SK-N-SH treated with all-trans-retinoic acid at 6 μM for 48 hours (cell line): ENCODE data around the gene P2RY6.

ENCODE experiments used
- ATAC-seq: fragments of 200-7000 bp; cut with Tn5 transposase; 3 replicates; pipeline ENCODE4 v1.9.1; 2020; ENCODE audit warnings: mild to moderate bottlenecking, moderate library complexity
- ARNTL ChIP-seq: fragments of 450-650 bp; formaldehyde crosslinking; IDR thresholded peaks from 2 replicates; pipeline ENCODE4 v1.5.0; 2020; ENCODE audit warnings: low read depth, mild to moderate bottlenecking, moderate library complexity, borderline replicate concordance
- BACH2 ChIP-seq: fragments of 250-450 bp; sonication (Bioruptor Pico); IDR thresholded peaks from 2 replicates; pipeline ENCODE4 v1.9.0; 2021; ENCODE audit warnings: mild to moderate bottlenecking, borderline replicate concordance
- CSDC2 ChIP-seq: fragments of 250-450 bp; sonication (Bioruptor Pico); IDR thresholded peaks from 2 replicates; pipeline ENCODE4 v1.5.0; 2020; ENCODE audit warnings: mild to moderate bottlenecking, moderate library complexity
- ESRRG ChIP-seq: fragments of 250-450 bp; sonication (Bioruptor Pico); IDR thresholded peaks from 2 replicates; pipeline ENCODE4 v1.6.1; 2021; ENCODE audit warnings: mild to moderate bottlenecking
- GLIS3 ChIP-seq: fragments of 250-450 bp; sonication (Bioruptor Pico); IDR thresholded peaks from 2 replicates; pipeline ENCODE4 v1.5.0; 2020; ENCODE audit warnings: mild to moderate bottlenecking, moderate library complexity
- ISL1 ChIP-seq: fragments of 250-450 bp; sonication (Bioruptor Pico); IDR thresholded peaks from 2 replicates; pipeline ENCODE4 v2.1.2; 2022; ENCODE audit warnings: mild to moderate bottlenecking, moderate library complexity
- OSR1 ChIP-seq: fragments of 250-450 bp; sonication (Bioruptor Pico); IDR thresholded peaks from 2 replicates; pipeline ENCODE4 v1.8.0; 2022; ENCODE audit warnings: moderate library complexity, mild to moderate bottlenecking, inconsistent platforms
- PPARA ChIP-seq: fragments of 250-450 bp; sonication (Bioruptor Pico); IDR thresholded peaks from 2 replicates; pipeline ENCODE4 v1.5.0; 2020; ENCODE audit warnings: mild to moderate bottlenecking, borderline replicate concordance
- SNAI2 ChIP-seq: fragments of 250-450 bp; sonication (Bioruptor Pico); IDR thresholded peaks from 2 replicates; pipeline ENCODE4 v1.5.0; 2020; ENCODE audit warnings: mild to moderate bottlenecking, moderate library complexity
- TCF4 ChIP-seq: fragments of 250-450 bp; sonication (Bioruptor Pico); IDR thresholded peaks from 2 replicates; pipeline ENCODE4 v1.8.0; 2021; ENCODE audit warnings: mild to moderate bottlenecking, moderate library complexity, borderline replicate concordance
- ZFP3 ChIP-seq: fragments of 250-450 bp; sonication (Bioruptor Pico); IDR thresholded peaks from 2 replicates; pipeline ENCODE4 v1.5.0; 2020; ENCODE audit warnings: mild to moderate bottlenecking, moderate library complexity
- ZFP30 ChIP-seq: fragments of 450-650 bp; formaldehyde crosslinking; IDR thresholded peaks from 2 replicates; pipeline ENCODE4 v1.5.0; 2022; ENCODE audit warnings: mild to moderate bottlenecking, moderate library complexity
- ZNF565 ChIP-seq: fragments of 450-650 bp; formaldehyde crosslinking; conservative IDR thresholded peaks from 2 replicates; pipeline ENCODE4 v1.5.0; 2020; ENCODE audit warnings: low read depth, mild to moderate bottlenecking, moderate library complexity
- ZNF70 ChIP-seq: fragments of 450-650 bp; formaldehyde crosslinking; IDR thresholded peaks from 2 replicates; pipeline ENCODE4 v1.5.0; 2020; ENCODE audit warnings: mild to moderate bottlenecking, moderate library complexity
- ZNF8 ChIP-seq: fragments of 450-650 bp; formaldehyde crosslinking; IDR thresholded peaks from 2 replicates; pipeline ENCODE4 v1.5.0; 2020; ENCODE audit warnings: mild to moderate bottlenecking, moderate library complexity
- TF ChIP-seq, protein P1 (sequence below): fragments of 250-450 bp; sonication (Bioruptor Pico); IDR thresholded peaks from 2 replicates; pipeline ENCODE4 v1.5.1; 2020; ENCODE audit warnings: low read depth, mild to moderate bottlenecking, moderate library complexity
- TF ChIP-seq, protein P2 (sequence below): fragments of 250-450 bp; sonication (Bioruptor Pico); IDR thresholded peaks from 2 replicates; pipeline ENCODE4 v1.5.0; 2020; ENCODE audit warnings: mild to moderate bottlenecking, moderate library complexity
- TF ChIP-seq, protein P3 (sequence below): fragments of 250-450 bp; sonication (Bioruptor Pico); IDR thresholded peaks from 2 replicates; pipeline ENCODE4 v1.5.1; 2021; ENCODE audit warnings: mild to moderate bottlenecking, moderate library complexity
- TF ChIP-seq, protein P4 (sequence below): fragments of 250-450 bp; sonication (Bioruptor Pico); IDR thresholded peaks from 2 replicates; pipeline ENCODE4 v1.8.0; 2020; ENCODE audit warnings: mild to moderate bottlenecking, moderate library complexity, borderline replicate concordance

P2RY6 gene

DNA sequence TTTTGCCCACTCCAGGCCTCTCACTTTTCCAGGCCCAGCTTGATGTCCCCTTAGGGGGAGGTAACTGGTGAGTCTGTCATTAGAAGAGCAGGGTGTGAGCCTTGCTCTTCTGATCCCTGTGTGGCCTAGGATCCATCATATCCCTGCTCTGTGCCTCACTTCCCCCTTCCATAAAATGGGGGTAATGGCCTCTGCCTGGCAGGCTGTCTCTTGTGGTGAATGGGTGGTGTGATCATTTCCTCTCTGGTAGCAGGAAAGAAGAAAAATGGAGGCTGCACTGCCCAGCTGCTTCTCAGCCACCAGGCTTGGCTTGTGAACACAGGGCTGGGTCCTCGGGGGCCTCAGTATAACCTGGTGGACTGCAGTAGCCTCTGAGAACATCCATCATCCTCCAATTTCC, 41.5 kb downstream of the P2RY6 start (continued):
- TF ChIP-seq PPARA (no peak), BACH2 (CRISPR knock-in tag) (no peak), OSR1 (CRISPR knock-in tag) (no peak), ISL1 (no peak), ZNF8 (CRISPR knock-in tag) (no peak), CSDC2 (no peak), TCF4 (CRISPR knock-in tag) (no peak), ARNTL (no peak), ZFP3 (CRISPR knock-in tag) (no peak), ZNF565 (CRISPR knock-in tag) (no peak), SNAI2 (no peak)
- TF ChIP-seq, protein P1, sequence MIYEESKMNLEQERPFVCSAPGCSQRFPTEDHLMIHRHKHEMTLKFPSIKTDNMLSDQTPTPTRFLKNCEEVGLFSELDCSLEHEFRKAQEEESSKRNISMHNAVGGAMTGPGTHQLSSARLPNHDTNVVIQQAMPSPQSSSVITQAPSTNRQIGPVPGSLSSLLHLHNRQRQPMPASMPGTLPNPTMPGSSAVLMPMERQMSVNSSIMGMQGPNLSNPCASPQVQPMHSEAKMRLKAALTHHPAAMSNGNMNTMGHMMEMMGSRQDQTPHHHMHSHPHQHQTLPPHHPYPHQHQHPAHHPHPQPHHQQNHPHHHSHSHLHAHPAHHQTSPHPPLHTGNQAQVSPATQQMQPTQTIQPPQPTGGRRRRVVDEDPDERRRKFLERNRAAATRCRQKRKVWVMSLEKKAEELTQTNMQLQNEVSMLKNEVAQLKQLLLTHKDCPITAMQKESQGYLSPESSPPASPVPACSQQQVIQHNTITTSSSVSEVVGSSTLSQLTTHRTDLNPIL (CRISPR knock-in tag), result no peak

GRCh38 chr11:73314117-73314961, 42.2 kb downstream of the P2RY6 start:
- no peak for TF ChIP-seq ARNTL
- TF ChIP-seq ZNF70, result 0 out of 2 replicates have a peak, but pooled peaks have one; percentile 15
- ATAC-seq, result peak; percentile 47

- TF ChIP-seq ZFP30 (no peak), TCF4 (CRISPR knock-in tag) (no peak), SNAI2 (no peak), BACH2 (CRISPR knock-in tag) (no peak), CSDC2 (no peak), OSR1 (CRISPR knock-in tag) (no peak)
- TF ChIP-seq, protein P2, sequence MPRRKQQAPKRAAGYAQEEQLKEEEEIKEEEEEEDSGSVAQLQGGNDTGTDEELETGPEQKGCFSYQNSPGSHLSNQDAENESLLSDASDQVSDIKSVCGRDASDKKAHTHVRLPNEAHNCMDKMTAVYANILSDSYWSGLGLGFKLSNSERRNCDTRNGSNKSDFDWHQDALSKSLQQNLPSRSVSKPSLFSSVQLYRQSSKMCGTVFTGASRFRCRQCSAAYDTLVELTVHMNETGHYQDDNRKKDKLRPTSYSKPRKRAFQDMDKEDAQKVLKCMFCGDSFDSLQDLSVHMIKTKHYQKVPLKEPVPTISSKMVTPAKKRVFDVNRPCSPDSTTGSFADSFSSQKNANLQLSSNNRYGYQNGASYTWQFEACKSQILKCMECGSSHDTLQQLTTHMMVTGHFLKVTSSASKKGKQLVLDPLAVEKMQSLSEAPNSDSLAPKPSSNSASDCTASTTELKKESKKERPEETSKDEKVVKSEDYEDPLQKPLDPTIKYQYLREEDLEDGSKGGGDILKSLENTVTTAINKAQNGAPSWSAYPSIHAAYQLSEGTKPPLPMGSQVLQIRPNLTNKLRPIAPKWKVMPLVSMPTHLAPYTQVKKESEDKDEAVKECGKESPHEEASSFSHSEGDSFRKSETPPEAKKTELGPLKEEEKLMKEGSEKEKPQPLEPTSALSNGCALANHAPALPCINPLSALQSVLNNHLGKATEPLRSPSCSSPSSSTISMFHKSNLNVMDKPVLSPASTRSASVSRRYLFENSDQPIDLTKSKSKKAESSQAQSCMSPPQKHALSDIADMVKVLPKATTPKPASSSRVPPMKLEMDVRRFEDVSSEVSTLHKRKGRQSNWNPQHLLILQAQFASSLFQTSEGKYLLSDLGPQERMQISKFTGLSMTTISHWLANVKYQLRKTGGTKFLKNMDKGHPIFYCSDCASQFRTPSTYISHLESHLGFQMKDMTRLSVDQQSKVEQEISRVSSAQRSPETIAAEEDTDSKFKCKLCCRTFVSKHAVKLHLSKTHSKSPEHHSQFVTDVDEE (CRISPR knock-in tag), result no peak
- TF ChIP-seq, protein P3, sequence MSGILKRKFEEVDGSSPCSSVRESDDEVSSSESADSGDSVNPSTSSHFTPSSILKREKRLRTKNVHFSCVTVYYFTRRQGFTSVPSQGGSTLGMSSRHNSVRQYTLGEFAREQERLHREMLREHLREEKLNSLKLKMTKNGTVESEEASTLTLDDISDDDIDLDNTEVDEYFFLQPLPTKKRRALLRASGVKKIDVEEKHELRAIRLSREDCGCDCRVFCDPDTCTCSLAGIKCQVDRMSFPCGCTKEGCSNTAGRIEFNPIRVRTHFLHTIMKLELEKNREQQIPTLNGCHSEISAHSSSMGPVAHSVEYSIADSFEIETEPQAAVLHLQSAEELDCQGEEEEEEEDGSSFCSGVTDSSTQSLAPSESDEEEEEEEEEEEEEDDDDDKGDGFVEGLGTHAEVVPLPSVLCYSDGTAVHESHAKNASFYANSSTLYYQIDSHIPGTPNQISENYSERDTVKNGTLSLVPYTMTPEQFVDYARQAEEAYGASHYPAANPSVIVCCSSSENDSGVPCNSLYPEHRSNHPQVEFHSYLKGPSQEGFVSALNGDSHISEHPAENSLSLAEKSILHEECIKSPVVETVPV (CRISPR knock-in tag), result no peak
- TF ChIP-seq, protein P1 (CRISPR knock-in tag), result no peak
- ATAC-seq, result no peak
Observed at GRCh38 chr11:73315293-73316020, 43.3 kb downstream of the P2RY6 start.

DNA sequence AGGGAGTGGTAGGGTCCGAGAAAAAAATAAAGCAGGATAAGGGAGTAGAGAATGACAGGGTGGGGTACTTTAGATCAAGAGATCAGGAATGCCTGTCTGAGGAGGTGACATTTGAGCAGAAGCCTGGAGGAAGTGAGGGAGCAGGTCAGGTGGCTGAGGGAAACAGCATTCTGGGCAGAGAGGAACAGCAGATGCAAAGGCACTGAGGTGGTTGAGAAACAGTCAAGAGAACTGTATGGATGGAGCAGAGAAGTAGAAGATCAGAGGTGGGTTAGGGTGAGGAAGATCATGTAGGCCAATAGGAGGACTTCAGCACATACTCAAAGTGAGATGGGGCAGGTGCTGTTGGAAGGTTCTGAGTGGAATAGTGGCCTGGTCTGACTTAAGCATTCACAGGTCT, 44.3 kb downstream of the P2RY6 start:
- TF ChIP-seq ZNF8 (CRISPR knock-in tag) (no peak), ESRRG (CRISPR knock-in tag) (no peak), TCF4 (CRISPR knock-in tag) (no peak), GLIS3 (no peak), SNAI2 (no peak), CSDC2 (no peak), ZNF70 (no peak)
- TF ChIP-seq, protein P4, sequence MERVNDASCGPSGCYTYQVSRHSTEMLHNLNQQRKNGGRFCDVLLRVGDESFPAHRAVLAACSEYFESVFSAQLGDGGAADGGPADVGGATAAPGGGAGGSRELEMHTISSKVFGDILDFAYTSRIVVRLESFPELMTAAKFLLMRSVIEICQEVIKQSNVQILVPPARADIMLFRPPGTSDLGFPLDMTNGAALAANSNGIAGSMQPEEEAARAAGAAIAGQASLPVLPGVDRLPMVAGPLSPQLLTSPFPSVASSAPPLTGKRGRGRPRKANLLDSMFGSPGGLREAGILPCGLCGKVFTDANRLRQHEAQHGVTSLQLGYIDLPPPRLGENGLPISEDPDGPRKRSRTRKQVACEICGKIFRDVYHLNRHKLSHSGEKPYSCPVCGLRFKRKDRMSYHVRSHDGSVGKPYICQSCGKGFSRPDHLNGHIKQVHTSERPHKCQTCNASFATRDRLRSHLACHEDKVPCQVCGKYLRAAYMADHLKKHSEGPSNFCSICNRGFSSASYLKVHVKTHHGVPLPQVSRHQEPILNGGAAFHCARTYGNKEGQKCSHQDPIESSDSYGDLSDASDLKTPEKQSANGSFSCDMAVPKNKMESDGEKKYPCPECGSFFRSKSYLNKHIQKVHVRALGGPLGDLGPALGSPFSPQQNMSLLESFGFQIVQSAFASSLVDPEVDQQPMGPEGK (CRISPR knock-in tag), result no peak
- TF ChIP-seq, protein P3 (CRISPR knock-in tag), result no peak
- TF ChIP-seq, protein P1 (CRISPR knock-in tag), result no peak
- TF ChIP-seq, all 23 proteins: peak for 0
- no peak for ATAC-seq
